B cell (primary cell): ENCODE data around the gene AMMECR1.

Experiments
- EZH2 ChIP-seq: IDR thresholded peaks from 2 replicates; pipeline ENCODE4 v1.6.1; 2012; ENCODE audit warnings: borderline replicate concordance, low read depth, mild to moderate bottlenecking, moderate library complexity, low read length; ENCODE audit not compliant: insufficient read depth, poor library complexity, severe bottlenecking
- TF ChIP-seq, protein P1 (sequence below): fragments of 200-600 bp; IDR thresholded peaks from one replicate; pipeline ENCODE4 v1.8.0; 2022; ENCODE audit warnings: antibody characterized with exemption, mild to moderate bottlenecking

DNA sequence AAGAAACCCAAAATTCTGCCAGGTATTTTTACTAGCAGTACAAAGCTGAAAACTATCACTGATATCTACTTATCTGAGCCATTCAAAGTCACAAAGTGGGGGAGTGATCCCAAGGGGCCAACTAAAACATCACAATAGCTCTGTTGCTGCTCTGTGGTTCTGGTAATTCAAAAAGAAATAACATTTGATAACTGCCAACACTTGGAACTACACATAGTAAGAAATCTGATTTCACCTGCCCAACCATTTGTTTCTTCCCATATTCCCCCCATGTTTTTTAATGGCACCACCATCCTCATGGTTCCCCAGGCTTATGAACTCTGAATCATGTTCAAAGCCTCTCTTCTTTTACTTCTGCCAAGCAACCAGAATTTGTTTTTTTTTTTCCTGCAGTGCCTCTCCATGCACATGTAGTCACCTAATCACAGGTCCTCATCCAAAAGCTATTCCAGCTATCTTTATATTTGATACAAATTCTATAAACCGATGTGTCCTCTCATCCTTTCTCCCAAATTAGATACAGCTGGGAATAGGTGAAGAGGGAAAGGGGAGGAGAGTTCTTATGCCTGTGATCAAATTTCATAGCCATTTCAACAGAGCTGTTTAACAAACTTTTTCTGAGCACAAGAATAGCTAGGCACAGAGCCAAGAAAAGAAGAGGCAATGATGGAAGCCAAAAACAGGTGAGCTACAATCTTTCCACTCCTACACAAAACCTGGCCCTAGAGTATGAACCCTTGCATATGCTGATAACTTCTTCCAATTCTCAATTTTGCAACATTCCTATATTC, 7.7 kb downstream of the AMMECR1 start:
- TF ChIP-seq, protein P1, sequence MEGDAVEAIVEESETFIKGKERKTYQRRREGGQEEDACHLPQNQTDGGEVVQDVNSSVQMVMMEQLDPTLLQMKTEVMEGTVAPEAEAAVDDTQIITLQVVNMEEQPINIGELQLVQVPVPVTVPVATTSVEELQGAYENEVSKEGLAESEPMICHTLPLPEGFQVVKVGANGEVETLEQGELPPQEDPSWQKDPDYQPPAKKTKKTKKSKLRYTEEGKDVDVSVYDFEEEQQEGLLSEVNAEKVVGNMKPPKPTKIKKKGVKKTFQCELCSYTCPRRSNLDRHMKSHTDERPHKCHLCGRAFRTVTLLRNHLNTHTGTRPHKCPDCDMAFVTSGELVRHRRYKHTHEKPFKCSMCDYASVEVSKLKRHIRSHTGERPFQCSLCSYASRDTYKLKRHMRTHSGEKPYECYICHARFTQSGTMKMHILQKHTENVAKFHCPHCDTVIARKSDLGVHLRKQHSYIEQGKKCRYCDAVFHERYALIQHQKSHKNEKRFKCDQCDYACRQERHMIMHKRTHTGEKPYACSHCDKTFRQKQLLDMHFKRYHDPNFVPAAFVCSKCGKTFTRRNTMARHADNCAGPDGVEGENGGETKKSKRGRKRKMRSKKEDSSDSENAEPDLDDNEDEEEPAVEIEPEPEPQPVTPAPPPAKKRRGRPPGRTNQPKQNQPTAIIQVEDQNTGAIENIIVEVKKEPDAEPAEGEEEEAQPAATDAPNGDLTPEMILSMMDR: no peak
- no peak for TF ChIP-seq EZH2
